Measurements from ENCODE around the gene RABL3. TPM values are rescaled to one million over a fixed set of nuclear protein-coding genes. Genes with fewer than 3 reads are reported as not detected.

RABL3 gene
- total and polyA plus RNA-seq, 8 donors = 2.0 to 27.7 (median 9.4) TPM

GRCh38 chr3:120648290-120648689, 94.0 kb downstream of the RABL3 start:
- H3K4me1 ChIP-seq = peaks cover 0 to 19% (median 7%) of the 10 kb centered on the region in 4 donors
- TF ChIP-seq CTCF (IDR thresholded peaks at IDR 0.05) (no peak), POLR2AphosphoS5 (IDR thresholded peaks at IDR 0.05) (no peak), EP300 (IDR thresholded peaks at IDR 0.05) (no peak), POLR2A (IDR thresholded peaks at IDR 0.05) (no peak)
- peak in 1 of 2 donors; percentile 8 for DNase-seq
- no peak overlapping the region for H3K27ac ChIP-seq
- no peak overlapping the region for H3K4me3 ChIP-seq
- WGBS, 5 donors = 80 to 92% (median 91%) methylated on average over 5 of the region's 5 CpGs
- no peaks in the 10 kb centered on the region for H3K9me3 ChIP-seq
- intact Hi-C loops (cut with DNase I; ENCODE audit: low total_unique reads) = no loop called here
- no peaks in the 10 kb centered on the region for H3K27me3 ChIP-seq
- peaks cover 0 to 12% (median 4%) of the 10 kb centered on the region in 4 donors for H3K36me3 ChIP-seq

GRCh38 chr3:120646771-120647432, 95.4 kb downstream of the RABL3 start:
- Histone ChIP-seq H3K9me3 (no peaks in the 10 kb centered on the region), H3K4me1 (peaks cover 0 to 8% (median 0%) of the 10 kb centered on the region in 4 donors), H3K27me3 (no peaks in the 10 kb centered on the region), H3K4me3 (no peak overlapping the region), H3K27ac (peak overlapping the region in 1 of 5 donors; percentile 40), H3K36me3 (peaks cover 0 to 12% (median 4%) of the 10 kb centered on the region in 4 donors)
- WGBS, 5 donors = 67 to 77% (median 69%) methylated on average over 5 of the region's 5 CpGs
- peak in 1 of 2 donors; percentile 35 for DNase-seq
- TF ChIP-seq POLR2AphosphoS5 (IDR thresholded peaks at IDR 0.05) (no peak), POLR2A (IDR thresholded peaks at IDR 0.05) (no peak), EP300 (IDR thresholded peaks at IDR 0.05) (no peak), CTCF (IDR thresholded peaks at IDR 0.05) (no peak)
- intact Hi-C loops (cut with DNase I; ENCODE audit: low total_unique reads) = no loop called here

- H3K9me3 ChIP-seq = no peaks in the 10 kb centered on the region
- peaks cover 0 to 8% (median 0%) of the 10 kb centered on the region in 4 donors for H3K4me1 ChIP-seq
- no peak for TF ChIP-seq POLR2AphosphoS5 (IDR thresholded peaks at IDR 0.05)
- TF ChIP-seq CTCF (IDR thresholded peaks at IDR 0.05) = no peak
- TF ChIP-seq POLR2A (IDR thresholded peaks at IDR 0.05) = no peak
- TF ChIP-seq EP300 (IDR thresholded peaks at IDR 0.05) = no peak
- intact Hi-C loops (cut with DNase I; ENCODE audit: low total_unique reads) = no loop called here
- H3K4me3 ChIP-seq = no peak overlapping the region
- H3K27me3 ChIP-seq = no peaks in the 10 kb centered on the region
- no peak for DNase-seq
- 48 to 73% (median 66%) methylated on average over 5 of the region's 5 CpGs for WGBS, 5 donors
- H3K27ac ChIP-seq = peak overlapping the region in 1 of 5 donors; percentile 43
- H3K36me3 ChIP-seq = peaks cover 0 to 18% (median 8%) of the 10 kb centered on the region in 4 donors
Observed at GRCh38 chr3:120645083-120645845, 97.1 kb downstream of the RABL3 start.

GRCh38 chr3:120642368-120642948, 99.9 kb downstream of the RABL3 start:
- H3K27me3 ChIP-seq = no peaks in the 10 kb centered on the region
- DNase-seq = no peak
- intact Hi-C loops (cut with DNase I; ENCODE audit: low total_unique reads) = no loop called here
- TF ChIP-seq EP300 (IDR thresholded peaks at IDR 0.05) = no peak
- no peak for TF ChIP-seq POLR2A (IDR thresholded peaks at IDR 0.05)
- TF ChIP-seq CTCF (IDR thresholded peaks at IDR 0.05) = no peak
- TF ChIP-seq POLR2AphosphoS5 (IDR thresholded peaks at IDR 0.05) = no peak
- no peaks in the 10 kb centered on the region for H3K9me3 ChIP-seq
- 62 to 78% (median 75%) methylated on average over 4 of the region's 4 CpGs for WGBS, 5 donors
- peaks cover 0 to 30% (median 12%) of the 10 kb centered on the region in 4 donors for H3K36me3 ChIP-seq
- H3K4me3 ChIP-seq = no peak overlapping the region
- peaks cover 0 to 17% (median 3%) of the 10 kb centered on the region in 4 donors for H3K4me1 ChIP-seq
- no peak overlapping the region for H3K27ac ChIP-seq
